Epidermal melanocyte (primary cell): Measurements from ENCODE around the gene CCNT1.
"Not testable (repeated sequence)": the region's sequence is repeated elsewhere in the genome, so short reads cannot be mapped to it uniquely, and the experiment has no call there.

Experiments
- DNase-seq: peaks from one replicate; pipeline ENCODE4 v3.0.0; 2011; ENCODE audit warnings: low spot score; ENCODE audit not compliant: insufficient read length

Gene CCNT1

GRCh38 chr12:48716493-48717251, at the start of gene CCNT1:
Gene CCNT1 (minus strand): TSS chr12:48716707. CDS start chr12:48716675, 32 bp downstream.
- peak; percentile 99 for DNase-seq

GRCh38 chr12:48765753-48766162, 49.3 kb upstream of the CCNT1 start:
- DNase-seq, result no peak

- no peak for DNase-seq
These were observed 48.0 kb upstream of the CCNT1 start for GRCh38 chr12:48764521-48764920.

- DNase-seq, result no peak
These were observed 42.2 kb upstream of the CCNT1 start for GRCh38 chr12:48758737-48759136.

GRCh38 chr12:48758186-48758585, 41.7 kb upstream of the CCNT1 start:
- DNase-seq, result no peak

- DNase-seq, result no peak
These were observed 34.4 kb upstream of the CCNT1 start for GRCh38 chr12:48750769-48751356.

- DNase-seq, result no peak
These were observed 33.7 kb upstream of the CCNT1 start for GRCh38 chr12:48750215-48750614.

- no peak for DNase-seq
These were observed 27.9 kb upstream of the CCNT1 start for GRCh38 chr12:48744251-48745008.

- no peak for DNase-seq
These were observed 23.2 kb upstream of the CCNT1 start for GRCh38 chr12:48739618-48740269.

- DNase-seq, result no peak
These were observed 19.9 kb upstream of the CCNT1 start for GRCh38 chr12:48736456-48736855.

GRCh38 chr12:48728807-48729206, 12.3 kb upstream of the CCNT1 start:
- no peak for DNase-seq

GRCh38 chr12:48720737-48721136, 4.2 kb upstream of the CCNT1 start:
- not testable (repeated sequence) for DNase-seq

GRCh38 chr12:48720171-48720570, 3.7 kb upstream of the CCNT1 start:
- not testable (repeated sequence) for DNase-seq

- not testable (repeated sequence) for DNase-seq
These were observed 2.5 kb upstream of the CCNT1 start for GRCh38 chr12:48719002-48719401.

GRCh38 chr12:48717252-48717695, 767 bp upstream of the CCNT1 start:
- no peak for DNase-seq

GRCh38 chr12:48716168-48716492, 377 bp downstream of the CCNT1 start:
- no peak for DNase-seq

GRCh38 chr12:48712209-48712608, 4.3 kb downstream of the CCNT1 start:
- DNase-seq, result no peak

- DNase-seq, result not testable (repeated sequence)
These were observed 17.7 kb downstream of the CCNT1 start for GRCh38 chr12:48698822-48699221.

- DNase-seq, result no peak
These were observed 19.9 kb downstream of the CCNT1 start for GRCh38 chr12:48696626-48697025.

- DNase-seq, result no peak
These were observed 20.6 kb downstream of the CCNT1 start for GRCh38 chr12:48695859-48696258.

- DNase-seq, result no peak
These were observed 22.5 kb downstream of the CCNT1 start for GRCh38 chr12:48694038-48694437.

GRCh38 chr12:48693572-48693971, 22.9 kb downstream of the CCNT1 start:
- DNase-seq, result no peak
